SK-N-SH treated with all-trans-retinoic acid at 6 μM for 48 hours (cell line): ENCODE measurements around the gene RNU1-4.
"Not testable (repeated sequence)": the region's sequence is repeated elsewhere in the genome, so short reads cannot be mapped to it uniquely, and the experiment has no call there.

Source experiments
- ARNTL ChIP-seq: fragments of 450-650 bp; formaldehyde crosslinking; IDR thresholded peaks from 2 replicates; pipeline ENCODE4 v1.5.0; 2020; ENCODE audit warnings: low read depth, mild to moderate bottlenecking, moderate library complexity, borderline replicate concordance
- BACH2 ChIP-seq: fragments of 250-450 bp; sonication (Bioruptor Pico); IDR thresholded peaks from 2 replicates; pipeline ENCODE4 v1.9.0; 2021; ENCODE audit warnings: mild to moderate bottlenecking, borderline replicate concordance
- CSDC2 ChIP-seq: fragments of 250-450 bp; sonication (Bioruptor Pico); IDR thresholded peaks from 2 replicates; pipeline ENCODE4 v1.5.0; 2020; ENCODE audit warnings: mild to moderate bottlenecking, moderate library complexity
- GLIS3 ChIP-seq: fragments of 250-450 bp; sonication (Bioruptor Pico); IDR thresholded peaks from 2 replicates; pipeline ENCODE4 v1.5.0; 2020; ENCODE audit warnings: mild to moderate bottlenecking, moderate library complexity
- PATZ1 ChIP-seq: fragments of 250-450 bp; sonication (Bioruptor Pico); IDR thresholded peaks from 2 replicates; pipeline ENCODE4 v1.8.0; 2020; ENCODE audit warnings: mild to moderate bottlenecking, moderate library complexity, borderline replicate concordance
- PPARA ChIP-seq: fragments of 250-450 bp; sonication (Bioruptor Pico); IDR thresholded peaks from 2 replicates; pipeline ENCODE4 v1.5.0; 2020; ENCODE audit warnings: mild to moderate bottlenecking, borderline replicate concordance
- RARB ChIP-seq: fragments of 250-450 bp; sonication (Bioruptor Pico); IDR thresholded peaks from 2 replicates; pipeline ENCODE4 v1.8.0; 2021; ENCODE audit warnings: mild to moderate bottlenecking, moderate library complexity
- SNAI2 ChIP-seq: fragments of 250-450 bp; sonication (Bioruptor Pico); IDR thresholded peaks from 2 replicates; pipeline ENCODE4 v1.5.0; 2020; ENCODE audit warnings: mild to moderate bottlenecking, moderate library complexity
- TOX ChIP-seq: fragments of 250-450 bp; sonication (Bioruptor Pico); IDR thresholded peaks from 2 replicates; pipeline ENCODE4 v1.8.0; 2021; ENCODE audit warnings: mild to moderate bottlenecking, moderate library complexity, borderline replicate concordance
- ZC3H10 ChIP-seq: fragments of 250-450 bp; sonication (Bioruptor Pico); IDR thresholded peaks from 2 replicates; pipeline ENCODE4 v1.5.1; 2021; ENCODE audit warnings: mild to moderate bottlenecking, moderate library complexity
- ZFP3 ChIP-seq: fragments of 250-450 bp; sonication (Bioruptor Pico); IDR thresholded peaks from 2 replicates; pipeline ENCODE4 v1.5.0; 2020; ENCODE audit warnings: mild to moderate bottlenecking, moderate library complexity
- ZFP30 ChIP-seq: fragments of 450-650 bp; formaldehyde crosslinking; IDR thresholded peaks from 2 replicates; pipeline ENCODE4 v1.5.0; 2022; ENCODE audit warnings: mild to moderate bottlenecking, moderate library complexity
- ZNF565 ChIP-seq: fragments of 450-650 bp; formaldehyde crosslinking; conservative IDR thresholded peaks from 2 replicates; pipeline ENCODE4 v1.5.0; 2020; ENCODE audit warnings: low read depth, mild to moderate bottlenecking, moderate library complexity
- ZNF70 ChIP-seq: fragments of 450-650 bp; formaldehyde crosslinking; IDR thresholded peaks from 2 replicates; pipeline ENCODE4 v1.5.0; 2020; ENCODE audit warnings: mild to moderate bottlenecking, moderate library complexity

- TF ChIP-seq PATZ1 (CRISPR knock-in tag); ZNF565 (CRISPR knock-in tag); ZFP30; ZFP3 (CRISPR knock-in tag); BACH2 (CRISPR knock-in tag); ARNTL (CRISPR knock-in tag); RARB (CRISPR knock-in tag); SNAI2 (CRISPR knock-in tag); CSDC2 (CRISPR knock-in tag); ZNF70; PPARA (CRISPR knock-in tag); TOX (CRISPR knock-in tag); GLIS3; ZC3H10: not testable (repeated sequence)
Observed at GRCh38 chr1:16725439-16726245, 14.7 kb upstream of the RNU1-4 start.
